ENCODE data around the gene MARCHF10.

The MARCHF10 gene

DNA sequence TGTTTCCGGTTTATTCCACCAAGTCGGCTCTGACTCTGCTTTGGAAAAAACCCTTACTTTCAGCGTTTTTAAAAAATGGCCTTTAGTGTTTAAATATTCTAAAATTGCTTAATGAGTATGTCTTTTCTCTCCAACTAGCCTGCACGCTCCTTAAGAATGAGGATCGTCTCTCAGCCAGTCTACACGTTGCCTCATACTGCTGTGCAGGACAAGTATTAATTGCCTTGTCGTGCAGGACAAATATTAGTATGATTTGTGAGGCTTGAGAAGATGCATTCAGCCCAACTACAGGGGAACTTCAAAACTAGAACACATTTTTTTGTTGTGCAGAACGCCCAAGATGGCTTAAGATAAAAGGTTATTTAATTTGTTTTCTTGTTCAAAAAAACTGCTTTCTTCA lies 61.2 kb downstream of the MARCHF10 start:
- H3K27ac ChIP-seq, result no peak overlapping the region
- TF ChIP-seq, protein P1, sequence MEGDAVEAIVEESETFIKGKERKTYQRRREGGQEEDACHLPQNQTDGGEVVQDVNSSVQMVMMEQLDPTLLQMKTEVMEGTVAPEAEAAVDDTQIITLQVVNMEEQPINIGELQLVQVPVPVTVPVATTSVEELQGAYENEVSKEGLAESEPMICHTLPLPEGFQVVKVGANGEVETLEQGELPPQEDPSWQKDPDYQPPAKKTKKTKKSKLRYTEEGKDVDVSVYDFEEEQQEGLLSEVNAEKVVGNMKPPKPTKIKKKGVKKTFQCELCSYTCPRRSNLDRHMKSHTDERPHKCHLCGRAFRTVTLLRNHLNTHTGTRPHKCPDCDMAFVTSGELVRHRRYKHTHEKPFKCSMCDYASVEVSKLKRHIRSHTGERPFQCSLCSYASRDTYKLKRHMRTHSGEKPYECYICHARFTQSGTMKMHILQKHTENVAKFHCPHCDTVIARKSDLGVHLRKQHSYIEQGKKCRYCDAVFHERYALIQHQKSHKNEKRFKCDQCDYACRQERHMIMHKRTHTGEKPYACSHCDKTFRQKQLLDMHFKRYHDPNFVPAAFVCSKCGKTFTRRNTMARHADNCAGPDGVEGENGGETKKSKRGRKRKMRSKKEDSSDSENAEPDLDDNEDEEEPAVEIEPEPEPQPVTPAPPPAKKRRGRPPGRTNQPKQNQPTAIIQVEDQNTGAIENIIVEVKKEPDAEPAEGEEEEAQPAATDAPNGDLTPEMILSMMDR (conservative IDR thresholded peaks at IDR 0.05), result no peak
- TF ChIP-seq ZFX (IDR thresholded peaks at IDR 0.05), result no peak

DNA sequence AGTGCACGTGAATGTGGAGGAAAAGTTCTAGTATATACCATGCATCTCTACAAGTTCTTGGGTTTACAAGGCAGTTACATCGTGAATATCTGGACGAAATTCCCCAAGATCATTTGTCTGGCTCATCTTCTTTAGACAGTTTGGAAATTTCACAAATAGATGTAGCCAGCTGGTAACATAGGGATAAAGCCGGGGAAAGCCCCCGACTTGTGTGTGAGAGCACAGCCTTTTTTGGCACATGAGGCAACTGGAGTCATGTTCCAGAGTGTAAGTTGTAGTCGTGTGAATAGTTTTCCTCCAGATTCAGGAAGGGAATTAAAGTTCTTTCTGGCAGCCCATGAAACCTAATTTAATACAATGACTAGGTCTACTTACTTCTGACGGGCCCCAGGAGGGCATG lies 62.3 kb downstream of the MARCHF10 start:
- H3K27ac ChIP-seq, result no peak overlapping the region
- TF ChIP-seq, protein P1 (conservative IDR thresholded peaks at IDR 0.05), result no peak
- no peak for TF ChIP-seq ZFX (IDR thresholded peaks at IDR 0.05)

DNA sequence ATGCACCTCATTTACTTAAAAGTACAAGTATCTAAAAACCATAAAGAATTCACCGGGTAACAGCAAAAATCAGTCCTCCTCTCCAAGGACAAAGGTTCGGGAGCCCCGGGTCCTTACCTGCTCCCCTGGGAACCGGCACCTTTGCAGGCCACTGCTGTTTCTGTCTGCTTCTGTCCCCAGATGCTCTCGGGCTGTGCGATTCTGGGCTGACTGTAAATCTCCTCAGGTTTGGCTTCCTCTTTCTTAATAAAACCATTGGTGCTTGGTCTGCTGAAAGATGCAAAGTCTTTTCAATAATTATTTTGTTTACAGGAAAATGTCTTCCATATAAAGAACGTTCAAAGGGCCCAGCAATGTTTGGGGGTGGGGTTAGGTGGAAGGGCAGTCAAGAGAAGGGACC lies 63.9 kb downstream of the MARCHF10 start:
- no peak overlapping the region for H3K27ac ChIP-seq
- TF ChIP-seq, protein P1 (conservative IDR thresholded peaks at IDR 0.05), result no peak
- no peak for TF ChIP-seq ZFX (IDR thresholded peaks at IDR 0.05)

DNA sequence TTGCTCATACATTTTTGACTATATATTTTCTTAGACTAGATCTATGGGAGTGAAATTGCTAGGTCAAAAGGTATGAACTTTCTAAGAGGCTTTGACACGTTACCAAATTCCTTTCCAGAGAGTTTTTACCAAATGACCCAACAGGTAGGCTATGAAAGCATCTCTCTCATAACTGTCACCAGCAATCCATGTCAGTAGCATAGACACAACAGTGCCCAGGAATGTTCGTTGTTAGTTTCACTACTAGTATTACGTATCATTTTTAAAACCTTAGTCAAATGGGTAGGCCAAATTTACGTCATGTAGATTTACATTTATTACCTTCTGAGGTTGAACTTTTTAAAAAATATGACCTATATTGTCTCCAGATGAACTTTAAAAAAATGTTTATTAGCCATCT lies 66.8 kb downstream of the MARCHF10 start:
- H3K27ac ChIP-seq, result no peak overlapping the region
- no peak for TF ChIP-seq ZFX (IDR thresholded peaks at IDR 0.05)
- TF ChIP-seq, protein P1 (conservative IDR thresholded peaks at IDR 0.05), result no peak

DNA sequence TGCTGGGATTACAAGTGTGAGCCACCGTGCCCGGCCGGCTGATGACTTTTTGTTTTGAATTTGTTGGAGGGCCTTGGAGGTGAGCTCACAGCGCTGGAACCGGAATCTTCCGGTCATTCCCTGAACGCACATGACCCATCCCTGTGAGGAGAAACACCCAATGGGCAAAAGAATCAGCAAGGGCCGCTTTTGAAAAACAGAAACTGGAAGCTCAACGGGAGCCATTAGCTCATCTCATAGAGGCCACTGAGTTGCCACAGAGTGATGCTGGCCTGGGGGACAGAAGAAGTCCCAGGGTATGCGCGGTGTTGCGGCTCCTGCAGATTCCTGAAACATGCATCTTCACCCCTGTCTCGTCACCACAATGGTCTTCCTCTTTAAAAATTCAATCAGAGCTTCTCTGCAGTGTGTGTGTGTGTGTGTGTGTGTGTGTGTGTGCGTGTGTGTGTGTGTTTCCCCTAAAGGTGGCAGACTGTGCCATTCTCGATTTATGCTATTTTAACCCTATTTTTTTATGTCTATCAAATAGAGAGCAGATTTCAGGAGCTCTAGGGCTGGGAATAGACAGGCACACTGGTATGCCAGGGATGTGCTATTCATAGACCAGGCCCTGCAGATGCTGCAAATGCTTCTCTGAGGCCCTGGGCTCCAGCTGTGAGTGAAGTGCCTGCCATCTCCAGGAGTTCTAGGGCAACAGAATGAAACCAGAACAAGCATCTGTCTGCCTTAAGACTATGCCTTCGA lies 68.3 kb downstream of the MARCHF10 start:
- no peak for TF ChIP-seq ZFX (IDR thresholded peaks at IDR 0.05)
- TF ChIP-seq, protein P1 (conservative IDR thresholded peaks at IDR 0.05), result no peak
- no peak overlapping the region for H3K27ac ChIP-seq

DNA sequence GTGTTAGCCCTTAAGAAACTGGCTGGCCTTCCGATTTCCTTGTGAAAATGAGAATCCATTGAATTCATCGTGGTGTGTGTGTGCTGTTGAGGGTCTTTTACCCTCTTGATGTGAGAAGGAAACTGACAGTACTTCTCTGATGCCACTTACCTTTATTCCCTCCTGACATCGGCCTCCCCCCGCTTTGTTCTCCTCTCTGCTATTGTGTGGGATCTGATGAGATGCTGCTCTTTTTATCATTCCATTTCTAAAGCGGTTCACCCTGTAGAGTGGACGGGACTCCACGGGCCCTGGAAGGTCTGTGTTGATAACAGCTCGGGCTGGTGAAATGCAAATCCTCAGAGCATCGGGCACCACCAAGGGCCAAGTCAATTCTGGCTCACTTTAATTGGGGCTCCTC lies 69.8 kb downstream of the MARCHF10 start:
- TF ChIP-seq ZFX (IDR thresholded peaks at IDR 0.05), result no peak
- TF ChIP-seq, protein P1 (conservative IDR thresholded peaks at IDR 0.05), result no peak
- no peak overlapping the region for H3K27ac ChIP-seq

DNA sequence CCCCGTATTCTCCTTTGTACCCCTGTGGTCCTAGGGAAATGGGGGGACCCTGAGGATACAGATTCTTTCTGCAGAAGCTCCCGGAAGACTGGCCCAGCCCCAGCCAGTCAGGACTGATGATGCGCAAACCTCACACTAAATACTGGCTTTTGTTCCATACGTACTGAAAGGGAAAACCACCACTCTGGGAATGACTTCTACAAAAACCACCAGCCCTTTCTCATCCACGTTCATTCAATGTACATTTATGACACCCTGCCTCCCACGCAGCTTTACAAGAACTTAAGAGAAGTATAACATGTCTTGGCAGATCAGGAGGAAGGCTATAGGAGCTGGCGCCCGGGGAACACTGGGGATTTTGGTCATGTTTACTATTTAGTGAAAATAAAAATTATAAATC lies 70.6 kb downstream of the MARCHF10 start:
- H3K27ac ChIP-seq, result no peak overlapping the region
- TF ChIP-seq, protein P1 (conservative IDR thresholded peaks at IDR 0.05), result no peak
